ENCODE data around the gene DYRK3.

DNA sequence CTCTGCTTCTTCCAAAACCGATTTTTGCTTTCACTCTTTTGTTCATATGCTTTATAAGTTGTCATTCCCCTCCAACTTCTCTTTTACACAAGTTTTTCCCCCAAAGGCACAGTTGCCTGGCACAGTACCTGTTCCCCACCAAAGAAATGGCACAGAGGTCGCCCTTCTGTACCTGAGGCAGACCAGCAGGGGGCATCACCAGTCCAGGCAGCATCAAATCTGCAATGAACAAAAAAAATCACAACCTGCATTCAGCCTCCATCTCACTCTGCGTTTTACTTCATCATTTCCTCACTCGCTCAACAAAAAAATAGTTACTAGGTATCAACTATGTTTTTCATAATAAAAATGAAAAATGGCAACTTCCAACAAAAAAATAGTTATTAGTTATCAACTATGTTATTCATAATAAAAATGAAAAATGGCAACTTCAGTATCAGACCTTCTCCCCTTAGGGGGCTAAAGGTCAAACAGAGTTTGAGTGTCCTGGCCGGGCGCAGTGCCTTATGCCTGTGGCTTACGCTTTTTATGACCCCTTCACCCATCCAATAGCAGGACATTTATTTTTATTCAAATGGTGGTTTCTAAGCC lies 27.1 kb upstream of the DYRK3 start:
- TF ChIP-seq CTCF (IDR thresholded peaks at IDR 0.05): peak in 5 of 6 experiments; percentile 29 to 62 (median 51)
- TF ChIP-seq POLR2A (IDR thresholded peaks at IDR 0.05): no peak

All from thyroid gland (tissue), 4 donors.